GM12878 (cell line): Measurements from ENCODE around the gene MAGEB10. TPM values are rescaled to one million over a fixed set of nuclear protein-coding genes. Genes with fewer than 3 reads are reported as not detected.

Experiments used
- ATAC-seq: fragments of 200-7000 bp; cut with Tn5 transposase; 3 replicates; pipeline ENCODE4 v1.9.1; 2020; ENCODE audit warnings: mild to moderate bottlenecking, moderate library complexity
- BruUV-seq: library from RNA; stranded (reverse); fragments of 400-500 nt; replicated peaks from 2 replicates; lab custom pipeline; 2021; lab: Mats Ljungman, UMichigan
- CTCF ChIA-PET: fragments of 300-600 bp; sonication (Branson Sonifier 250); formaldehyde crosslinking; extraction: SDS; loops from one replicate; lab custom pipeline; 2021; ENCODE audit warnings: inconsistent platforms; lab: Yijun Ruan, JAX
- POLR2A ChIA-PET: fragments of 350-600 bp; formaldehyde crosslinking; extraction: SDS; loops from one replicate; lab custom pipeline; 2021; ENCODE audit warnings: inconsistent platforms; lab: Charles Lee
- RAD21 ChIA-PET: fragments of 300-600 bp; sonication (Branson Sonifier 250); formaldehyde crosslinking; loops from one replicate; lab custom pipeline; 2023; ENCODE audit warnings: antibody characterized with exemption; ENCODE audit not compliant: unreplicated experiment; lab: Charles Lee
- SMC1A ChIA-PET: fragments of 300-600 bp; sonication (Branson Sonifier 250); formaldehyde crosslinking; loops from one replicate; lab custom pipeline; 2023; ENCODE audit not compliant: unreplicated experiment, uncharacterized antibody; lab: Charles Lee
- DNase-seq: peaks from one replicate; pipeline ENCODE4 v3.0.0-alpha.2; 2011; ENCODE audit warnings: low read depth, low spot score
- FAIRE-seq: peaks from 3 replicates; lab custom pipeline; 2011; peaks lifted over from hg19 to GRCh38; lab: Jason Lieb, UNC
- H2AFZ ChIP-seq: 2 replicates; pipeline ENCODE4 v1.6.0; 2011; ENCODE audit warnings: low read depth, low read length, control low read depth; ENCODE audit not compliant: control insufficient read depth
- H3K27ac ChIP-seq: 2 replicates; pipeline ENCODE4 v1.5.1; 2011; ENCODE audit warnings: control low read depth; ENCODE audit not compliant: control insufficient read depth, insufficient read depth
- H3K27me3 ChIP-seq, 2 experiments: replicated peaks in 1 of 2; 2 replicates each; pipeline versions ENCODE4 v1.6.0 to v1.6.1; 2011; ENCODE audit warnings: low read length in 1 of 2; ENCODE audit not compliant: control insufficient read depth in 2 of 2, insufficient read depth in 2 of 2
- H3K36me3 ChIP-seq, 2 experiments: 2 replicates each; pipeline ENCODE4 v1.5.1; 2011; ENCODE audit warnings: low read length in 1 of 2; ENCODE audit not compliant: control insufficient read depth in 2 of 2, insufficient read depth in 2 of 2
- H3K4me1 ChIP-seq: 2 replicates; pipeline ENCODE4 v1.6.1; 2011; ENCODE audit warnings: mild to moderate bottlenecking, low read length, moderate library complexity, mixed read lengths; ENCODE audit not compliant: control insufficient read depth, insufficient read depth
- H3K4me2 ChIP-seq: 2 replicates; pipeline ENCODE4 v1.6.0; 2011; ENCODE audit warnings: control low read depth; ENCODE audit not compliant: control insufficient read depth, insufficient read depth
- H3K4me3 ChIP-seq: fragments of 200-600 bp; sonication (generic); 2 replicates; pipeline ENCODE4 v1.5.1; 2016
- H3K79me2 ChIP-seq: 2 replicates; pipeline ENCODE4 v1.6.0; 2011; ENCODE audit warnings: low read length; ENCODE audit not compliant: control insufficient read depth, insufficient read depth
- H3K9ac ChIP-seq: 2 replicates; pipeline ENCODE4 v1.8.0; 2011; ENCODE audit warnings: low read length, control low read depth, mixed read lengths; ENCODE audit not compliant: control insufficient read depth, insufficient read depth
- H3K9me3 ChIP-seq: replicated peaks from 3 replicates; pipeline ENCODE4 v1.5.1; 2011; ENCODE audit warnings: mild to moderate bottlenecking, low read length; ENCODE audit not compliant: control insufficient read depth, insufficient read depth
- H4K20me1 ChIP-seq: 2 replicates; pipeline ENCODE4 v1.6.0; 2011; ENCODE audit not compliant: control insufficient read depth, insufficient read depth
- MXI1 ChIP-seq: fragments of 150-350 bp; IDR thresholded peaks from 2 replicates; pipeline ENCODE4 v1.6.1; 2011; ENCODE audit warnings: low read depth, mild to moderate bottlenecking, inconsistent platforms, low read length, improper control_type of control experiment
- NFYA ChIP-seq: IDR thresholded peaks from 2 replicates; pipeline ENCODE4 v1.6.1; 2011; ENCODE audit warnings: low read depth, mild to moderate bottlenecking, low read length, improper control_type of control experiment, borderline replicate concordance
- NR2C2 ChIP-seq: IDR thresholded peaks from 2 replicates; pipeline ENCODE4 v1.6.1; 2011; ENCODE audit warnings: borderline replicate concordance, low read depth; ENCODE audit not compliant: control insufficient read depth, insufficient read length
- SMAD5 ChIP-seq: IDR thresholded peaks from 2 replicates; pipeline ENCODE4 v1.6.1; 2016; ENCODE audit warnings: antibody characterized with exemption, low read depth
- USF1 ChIP-seq: IDR thresholded peaks from 2 replicates; pipeline ENCODE4 v1.6.1; 2011; ENCODE audit warnings: borderline replicate concordance, low read depth, mild to moderate bottlenecking, moderate library complexity, mixed read lengths, low read length; ENCODE audit not compliant: insufficient read depth; ENCODE audit errors: extremely low read length
- ZBTB11 ChIP-seq: fragments of 450-650 bp; formaldehyde crosslinking; IDR thresholded peaks from 2 replicates; pipeline ENCODE4 v1.5.0; 2022; ENCODE audit warnings: mild to moderate bottlenecking, missing genetic modification characterization
- WGBS: methylation state at CpG from one replicate; pipeline ENCODE4 v1.1.6; 2016; ENCODE audit warnings: low lambda C conversion rate; ENCODE audit not compliant: insufficient replicate concordance, insufficient coverage; ENCODE audit errors: missing lambda C conversion rate; 5-methylcytosine and 5-hydroxymethylcytosine counted together
- in situ Hi-C: fragments of 300-500 bp; cut with MboI; formaldehyde crosslinking; loops from 9 replicates; pipeline ENCODE4 v1.14.3; 2018; ENCODE audit warnings: mixed read lengths
- intact Hi-C: fragments of 100-400 bp; cut with micrococcal nuclease; formaldehyde crosslinking; loops from one replicate; pipeline ENCODE4 v1.14.2; 2022; ENCODE audit not compliant: unreplicated experiment
- polyA plus RNA-seq, 11 experiments: library from polyadenylated mRNA; depleted of rRNA in 4 of 11; unstranded in 6 of 11; stranded (reverse) in 5 of 11; fragments of >200 nt; fragmentation: Nextera tagmentation in 4 of 11; fragmentation: Illumina TruSeq in 1 of 11; extraction: Ambion mirVana in 4 of 11; extraction: Trizol in 1 of 11; gene quantifications; 1 replicate in 1 of 11; 2 replicates in 10 of 11; pipeline versions ENCODE4 v1.2.1 to v1.2.3, GENCODE V29; 2011 to 2016; ENCODE audit warnings: inconsistent platforms in 2 of 11, missing spikeins in 2 of 11, low read depth in 1 of 11
- total RNA-seq, 4 experiments: library from RNA; depleted of rRNA in 3 of 4; stranded (reverse); fragments of >200 nt in 3 of 4; fragmentation: Illumina TruSeq in 1 of 4; extraction: Trizol in 1 of 4; gene quantifications; 2 replicates each; pipeline versions ENCODE4 v1.2.1 to v1.2.3, GENCODE V29; 2013 to 2021

The MAGEB10 gene
- total and polyA plus RNA-seq, 10 of the 15 experiments (the other 5 are each of a cell fraction or from before 2014, with no cell fraction given): not detected

- TF ChIP-seq ZBTB11 (no peak), USF1 (no peak), MXI1 (no peak), NR2C2 (no peak), SMAD5 (no peak)
Measured at GRCh38 chrX:27796640-27797257, 11.0 kb upstream of the MAGEB10 start (continued).

GRCh38 chrX:27797575-27797974, 10.2 kb upstream of the MAGEB10 start:
- no peaks in the 10 kb centered on the region for H4K20me1 ChIP-seq
- 5% methylated on average over 1 of the region's 1 CpG for WGBS
- no peak for TF ChIP-seq NFYA
- TF ChIP-seq, all 136 proteins: peak for 0
- no peak overlapping the region for H3K9ac ChIP-seq
- H3K79me2 ChIP-seq: no peaks in the 10 kb centered on the region
- H3K4me2 ChIP-seq: no peak overlapping the region
- POLR2A ChIA-PET: interaction anchor here (0.6 kb wide), 2 partner anchors 72 to 83 kb away, joined by 3 read pairs; no protein-coding TSS in a partner anchor
- CTCF ChIA-PET: no interaction called here
- in situ Hi-C loops (no loop called here), intact Hi-C loops (no loop called here)
- H3K27me3 ChIP-seq: no peaks in the 10 kb centered on the region
- no peak for ATAC-seq
- H3K4me3 ChIP-seq: no peak overlapping the region
- FAIRE-seq: no peak
- no peaks in the 10 kb centered on the region for H3K9me3 ChIP-seq
- no peaks in the 10 kb centered on the region for H3K4me1 ChIP-seq
- RAD21 ChIA-PET: no interaction called here
- no peak overlapping the region for H2AFZ ChIP-seq
- BruUV-seq: no TSS peak
- SMC1A ChIA-PET: interaction anchor here (1.5 kb wide), 1 partner anchor 20 kb away, joined by 4 read pairs; no protein-coding TSS in a partner anchor
- H3K27ac ChIP-seq: no peak overlapping the region
- DNase-seq: no peak
- no peaks in the 10 kb centered on the region for H3K36me3 ChIP-seq
